Hepatocyte (in vitro differentiated cells): ENCODE results near the gene RCOR3. TPM values are rescaled to one million over a fixed set of nuclear protein-coding genes. Genes with fewer than 3 reads are reported as not detected.

Experiments used
- DNase-seq: peaks from one replicate; pipeline ENCODE4 v3.0.0-alpha.2; 2016; ENCODE audit warnings: low spot score
- H2AFZ ChIP-seq: fragments of 200-600 bp; sonication (generic); 2 replicates; pipeline ENCODE4 v1.6.0; 2016; ENCODE audit warnings: antibody characterized with exemption, mild to moderate bottlenecking
- H3K27ac ChIP-seq: fragments of 200-600 bp; sonication (generic); 2 replicates; pipeline ENCODE4 v1.5.1; 2016; ENCODE audit warnings: mild to moderate bottlenecking
- H3K27me3 ChIP-seq: fragments of 200-600 bp; sonication (generic); 2 replicates; pipeline ENCODE4 v1.6.1; 2016
- H3K36me3 ChIP-seq: fragments of 200-600 bp; sonication (generic); replicated peaks from 2 replicates; pipeline ENCODE4 v1.5.1; 2016; ENCODE audit warnings: low read depth; ENCODE audit not compliant: insufficient read depth
- H3K4me1 ChIP-seq: fragments of 200-600 bp; sonication (generic); 2 replicates; pipeline ENCODE4 v1.5.1; 2016; ENCODE audit warnings: mild to moderate bottlenecking, moderate library complexity; ENCODE audit not compliant: insufficient read depth
- H3K4me2 ChIP-seq: fragments of 200-600 bp; sonication (generic); 2 replicates; pipeline ENCODE4 v1.6.0; 2016
- H3K4me3 ChIP-seq: fragments of 200-600 bp; sonication (generic); 2 replicates; pipeline ENCODE4 v1.5.1; 2016; ENCODE audit warnings: mild to moderate bottlenecking
- H3K79me2 ChIP-seq: fragments of 200-600 bp; sonication (generic); 2 replicates; pipeline ENCODE4 v1.6.0; 2017; ENCODE audit warnings: mild to moderate bottlenecking
- H3K9me2 ChIP-seq: fragments of 200-600 bp; sonication (generic); replicated peaks from 2 replicates; pipeline ENCODE4 v1.6.0; 2017; ENCODE audit warnings: mild to moderate bottlenecking; ENCODE audit not compliant: insufficient read depth
- H3K9me3 ChIP-seq: fragments of 200-600 bp; sonication (generic); 2 replicates; pipeline ENCODE4 v1.5.1; 2016; ENCODE audit warnings: low read depth, mild to moderate bottlenecking
- H4K20me1 ChIP-seq: fragments of 200-600 bp; sonication (generic); 2 replicates; pipeline ENCODE4 v1.6.0; 2016; ENCODE audit warnings: mild to moderate bottlenecking; ENCODE audit not compliant: insufficient read depth, poor library complexity, severe bottlenecking
- EZH2 ChIP-seq: fragments of 200-600 bp; sonication (generic); IDR thresholded peaks from 2 replicates; pipeline ENCODE4 v1.6.1; 2016; ENCODE audit warnings: antibody characterized with exemption, mild to moderate bottlenecking, borderline replicate concordance
- EZH2phosphoT487 ChIP-seq: fragments of 200-600 bp; sonication (generic); IDR thresholded peaks from one replicate; pipeline ENCODE4 v1.6.1; 2018; ENCODE audit warnings: antibody characterized with exemption, mild to moderate bottlenecking, low read depth, moderate library complexity; ENCODE audit not compliant: unreplicated experiment, severe bottlenecking
- WGBS: methylation state at CpG from one replicate; pipeline ENCODE4 v1.1.6; 2016; ENCODE audit warnings: low lambda C conversion rate; ENCODE audit errors: missing lambda C conversion rate; 5-methylcytosine and 5-hydroxymethylcytosine counted together
- polyA plus RNA-seq: library from polyadenylated mRNA; unstranded; fragments of >200 nt; fragmentation: Nextera tagmentation; extraction: Ambion mirVana; gene quantifications from 2 replicates; pipeline ENCODE4 v1.2.1, GENCODE V29; 2016
- total RNA-seq: library from RNA; depleted of rRNA; stranded (reverse); fragments of >200 nt; gene quantifications from 2 replicates; pipeline ENCODE4 v1.2.3, GENCODE V29; 2014
- TF ChIP-seq, protein P1 (sequence below): fragments of 200-600 bp; sonication (generic); IDR thresholded peaks from 2 replicates; pipeline ENCODE4 v1.5.1; 2016; ENCODE audit warnings: antibody characterized with exemption, mild to moderate bottlenecking; ENCODE audit not compliant: poor library complexity

Gene RCOR3
- total and polyA plus RNA-seq, 2 experiments from 2014 or later = 25.0 to 39.6 TPM

GRCh38 chr1:211279340-211279739 lies 20.2 kb downstream of the RCOR3 start:
- Histone ChIP-seq H3K4me3 (no peak overlapping the region), H3K27me3 (no peaks in the 10 kb centered on the region), H3K4me2 (no peak overlapping the region), H4K20me1 (no peaks in the 10 kb centered on the region), H3K4me1 (no peaks in the 10 kb centered on the region), H3K36me3 (no peaks in the 10 kb centered on the region), H3K9me3 (no peaks in the 10 kb centered on the region), H3K27ac (no peak overlapping the region), H2AFZ (no peak overlapping the region), H3K79me2 (peaks cover 12% of the 10 kb centered on the region), H3K9me2 (no peaks in the 10 kb centered on the region)
- whole genome bisulfite sequencing = 97% methylated on average over 1 of the region's 1 CpG
- no peak for DNase-seq
- no peak for TF ChIP-seq EZH2
- TF ChIP-seq, protein P1, sequence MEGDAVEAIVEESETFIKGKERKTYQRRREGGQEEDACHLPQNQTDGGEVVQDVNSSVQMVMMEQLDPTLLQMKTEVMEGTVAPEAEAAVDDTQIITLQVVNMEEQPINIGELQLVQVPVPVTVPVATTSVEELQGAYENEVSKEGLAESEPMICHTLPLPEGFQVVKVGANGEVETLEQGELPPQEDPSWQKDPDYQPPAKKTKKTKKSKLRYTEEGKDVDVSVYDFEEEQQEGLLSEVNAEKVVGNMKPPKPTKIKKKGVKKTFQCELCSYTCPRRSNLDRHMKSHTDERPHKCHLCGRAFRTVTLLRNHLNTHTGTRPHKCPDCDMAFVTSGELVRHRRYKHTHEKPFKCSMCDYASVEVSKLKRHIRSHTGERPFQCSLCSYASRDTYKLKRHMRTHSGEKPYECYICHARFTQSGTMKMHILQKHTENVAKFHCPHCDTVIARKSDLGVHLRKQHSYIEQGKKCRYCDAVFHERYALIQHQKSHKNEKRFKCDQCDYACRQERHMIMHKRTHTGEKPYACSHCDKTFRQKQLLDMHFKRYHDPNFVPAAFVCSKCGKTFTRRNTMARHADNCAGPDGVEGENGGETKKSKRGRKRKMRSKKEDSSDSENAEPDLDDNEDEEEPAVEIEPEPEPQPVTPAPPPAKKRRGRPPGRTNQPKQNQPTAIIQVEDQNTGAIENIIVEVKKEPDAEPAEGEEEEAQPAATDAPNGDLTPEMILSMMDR = no peak
- no peak for TF ChIP-seq EZH2phosphoT487

DNA sequence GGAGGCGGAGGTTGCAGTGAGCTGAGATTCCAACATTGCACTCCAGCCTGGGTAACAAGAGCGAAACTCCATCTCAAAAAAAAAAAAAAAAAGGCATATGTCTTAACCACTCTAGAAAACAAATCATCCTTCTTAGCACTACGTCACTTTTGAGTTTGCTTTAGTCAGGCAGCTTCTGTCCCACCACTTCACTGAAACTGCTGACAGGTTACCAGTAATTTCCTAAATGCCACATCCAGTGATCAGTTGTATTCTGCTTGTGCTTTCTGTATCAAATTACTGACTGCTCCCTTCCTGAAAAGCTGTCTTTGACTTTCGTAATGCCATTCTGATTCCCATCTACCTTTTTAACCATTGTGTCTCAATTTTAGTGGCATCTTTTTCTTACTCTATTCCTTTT lies 21.7 kb downstream of the RCOR3 start:
- Histone ChIP-seq H3K4me3 (no peak overlapping the region), H3K4me2 (no peak overlapping the region), H2AFZ (no peak overlapping the region), H3K9me2 (no peaks in the 10 kb centered on the region), H3K9me3 (no peaks in the 10 kb centered on the region), H3K4me1 (no peaks in the 10 kb centered on the region), H3K27me3 (no peaks in the 10 kb centered on the region), H3K27ac (no peak overlapping the region), H4K20me1 (no peaks in the 10 kb centered on the region), H3K79me2 (peaks cover 13% of the 10 kb centered on the region), H3K36me3 (no peaks in the 10 kb centered on the region)
- TF ChIP-seq, protein P1 = no peak
- TF ChIP-seq EZH2 = no peak
- no peak for TF ChIP-seq EZH2phosphoT487
- DNase-seq = no peak
- WGBS = 95% methylated on average over 4 of the region's 4 CpGs

DNA sequence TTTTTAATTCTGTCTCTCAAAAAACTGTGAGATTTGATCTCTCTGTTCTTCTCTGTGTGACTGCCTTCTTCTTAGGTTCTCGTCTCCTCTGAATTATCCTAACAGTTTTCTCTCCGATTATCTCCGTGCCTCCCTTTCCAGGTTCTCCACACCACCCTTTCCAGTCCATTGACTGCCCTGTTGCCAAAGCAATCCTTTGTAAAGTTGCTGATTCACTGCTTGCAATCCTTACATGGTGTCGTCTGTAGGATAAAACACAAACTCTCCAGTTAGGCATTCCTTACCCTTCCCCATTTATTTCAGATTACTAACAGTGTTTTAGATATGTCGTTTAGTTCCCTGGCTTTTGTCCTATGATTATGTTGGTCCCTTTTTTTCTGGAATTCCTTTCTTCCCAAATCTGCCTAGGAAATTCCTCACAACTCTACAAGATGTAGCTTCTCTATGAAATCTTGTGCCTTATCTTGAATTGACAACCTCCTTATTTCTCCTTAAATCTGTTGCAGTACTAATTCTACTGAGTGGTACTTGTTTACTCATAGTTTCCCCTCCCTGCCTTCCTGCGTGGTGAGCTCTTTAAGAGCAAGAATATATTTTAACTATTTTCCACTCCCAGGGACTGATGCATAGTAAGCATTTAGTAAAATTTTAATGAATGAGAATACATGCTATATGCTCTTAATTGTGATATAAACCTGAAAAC lies 22.3 kb downstream of the RCOR3 start:
- Histone ChIP-seq H3K79me2 (peaks cover 13% of the 10 kb centered on the region), H3K36me3 (no peaks in the 10 kb centered on the region), H3K4me2 (no peak overlapping the region), H3K27me3 (no peaks in the 10 kb centered on the region), H3K9me2 (no peaks in the 10 kb centered on the region), H3K27ac (no peak overlapping the region), H4K20me1 (no peaks in the 10 kb centered on the region), H3K4me1 (no peaks in the 10 kb centered on the region), H3K9me3 (no peaks in the 10 kb centered on the region), H2AFZ (no peak overlapping the region), H3K4me3 (no peak overlapping the region)
- WGBS = 75% methylated on average over 6 of the region's 6 CpGs
- no peak for DNase-seq
- TF ChIP-seq, protein P1 = no peak
- TF ChIP-seq EZH2phosphoT487 (no peak), EZH2 (no peak)
